ENCODE measurements around the gene KCNAB1.

The KCNAB1 gene

DNA sequence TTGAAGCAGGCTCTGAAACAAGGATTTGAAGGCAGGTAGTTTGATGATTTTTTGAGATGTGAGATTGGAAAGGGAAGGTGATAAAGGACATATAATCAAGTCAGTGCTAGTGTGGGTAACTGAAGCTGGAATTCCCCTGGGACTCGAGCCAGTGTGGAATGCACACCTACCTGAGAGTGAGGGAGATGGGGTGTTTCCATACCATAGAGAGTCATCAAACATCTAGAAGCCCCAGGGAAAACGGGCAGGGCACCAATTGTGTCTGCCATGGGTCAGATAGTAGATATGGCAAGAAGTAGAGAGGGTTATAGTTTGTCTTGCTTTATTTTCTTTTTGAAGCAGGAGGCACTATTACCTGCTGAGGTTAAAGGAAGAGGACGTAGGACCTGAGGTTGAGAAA, 314.5 kb downstream of the KCNAB1 start:
- Histone ChIP-seq H3K4me1 (ENCODE audit: insufficient read depth, low read length) (no peaks in the 10 kb centered on the region), H3K27ac (ENCODE audit: low read depth, low read length) (no peak overlapping the region), H3K9me3 (ENCODE audit: insufficient read depth, low read depth, low read length) (no peaks in the 10 kb centered on the region), H3K9ac (ENCODE audit: low read depth, low read length) (no peak overlapping the region), H3K36me3 (ENCODE audit: insufficient read depth, low read length) (no peaks in the 10 kb centered on the region), H3K4me3 (ENCODE audit: low read length) (no peak overlapping the region), H3K27me3 (ENCODE audit: insufficient read depth, low read length) (no peaks in the 10 kb centered on the region)
- WGBS, result 84% methylated on average over 3 of the region's 3 CpGs

DNA sequence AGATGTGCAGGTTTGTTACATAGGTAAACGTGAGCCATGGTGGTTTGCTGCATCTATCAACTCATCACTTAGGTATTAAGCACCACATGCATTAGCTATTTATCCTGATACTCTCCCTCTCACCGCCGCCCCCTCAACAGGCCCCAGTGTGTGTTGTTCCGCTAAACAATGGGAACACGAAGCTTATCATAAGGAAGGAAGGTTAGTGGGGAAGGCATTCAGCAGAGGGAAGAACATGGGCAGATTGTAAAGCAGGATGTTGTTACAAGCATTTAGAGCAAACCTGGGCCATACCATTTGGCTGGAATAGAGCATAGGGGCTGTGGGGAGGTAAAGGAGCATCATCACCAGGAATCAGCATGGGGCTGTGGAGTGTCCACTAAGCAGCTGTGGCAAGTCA, 322.7 kb downstream of the KCNAB1 start:
- Histone ChIP-seq H3K4me3 (ENCODE audit: low read length) (no peak overlapping the region), H3K27me3 (ENCODE audit: insufficient read depth, low read length) (no peaks in the 10 kb centered on the region), H3K4me1 (ENCODE audit: insufficient read depth, low read length) (no peaks in the 10 kb centered on the region), H3K36me3 (ENCODE audit: insufficient read depth, low read length) (no peaks in the 10 kb centered on the region), H3K9me3 (ENCODE audit: insufficient read depth, low read depth, low read length) (no peaks in the 10 kb centered on the region), H3K27ac (ENCODE audit: low read depth, low read length) (no peak overlapping the region), H3K9ac (ENCODE audit: low read depth, low read length) (no peak overlapping the region)
- WGBS, result 89% methylated on average over 5 of the region's 5 CpGs

DNA sequence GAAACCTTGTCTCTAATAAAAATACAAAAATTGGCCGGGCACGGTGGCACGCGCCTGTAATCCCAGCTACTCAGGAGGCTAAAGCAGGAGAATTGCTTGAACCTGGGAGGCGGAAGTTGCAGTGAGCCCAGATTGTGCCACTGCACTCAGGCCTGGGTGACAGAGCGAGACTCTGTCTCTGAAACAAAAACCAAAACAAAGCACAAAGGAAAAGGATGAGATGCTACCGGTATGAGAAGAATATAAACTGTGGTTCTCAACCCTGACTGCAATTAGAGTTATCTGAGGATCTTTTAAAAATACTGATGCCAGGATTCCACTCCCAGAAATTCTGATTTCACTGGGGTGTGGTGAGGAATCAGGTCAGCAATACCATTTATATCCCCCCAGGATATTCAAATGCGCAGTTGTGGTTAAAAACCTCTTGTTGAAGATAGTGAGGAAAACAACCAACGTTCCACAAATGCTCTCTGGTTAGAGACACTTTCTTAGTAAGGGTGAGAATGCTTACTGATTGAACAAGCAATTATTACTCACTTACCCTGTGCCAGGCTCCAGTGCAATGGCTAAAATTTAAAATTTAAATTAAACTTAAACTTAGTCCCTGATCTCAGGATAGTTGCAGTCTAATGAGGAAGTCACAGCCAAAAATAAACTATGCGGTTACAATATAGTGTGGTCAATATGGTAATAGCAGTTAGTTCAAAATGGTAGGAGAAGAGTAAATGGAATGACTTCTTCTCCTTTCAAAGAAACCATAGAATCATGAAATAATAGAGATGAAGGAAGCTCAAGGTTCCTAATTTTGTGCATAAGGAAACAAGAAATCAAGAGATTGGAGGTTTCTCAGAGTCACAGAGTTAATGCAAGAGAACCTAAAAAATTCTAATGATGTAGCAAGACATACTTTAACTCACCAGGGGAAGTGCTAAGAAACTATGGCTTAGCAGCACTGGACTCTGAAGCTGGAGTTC, 325.0 kb downstream of the KCNAB1 start:
- no peak overlapping the region for H3K27ac ChIP-seq (ENCODE audit: low read depth, low read length)
- H3K9ac ChIP-seq (ENCODE audit: low read depth, low read length), result no peak overlapping the region
- no peaks in the 10 kb centered on the region for H3K9me3 ChIP-seq (ENCODE audit: insufficient read depth, low read depth, low read length)
- H3K4me1 ChIP-seq (ENCODE audit: insufficient read depth, low read length), result no peaks in the 10 kb centered on the region
- no peaks in the 10 kb centered on the region for H3K36me3 ChIP-seq (ENCODE audit: insufficient read depth, low read length)
- 98% methylated on average over 9 of the region's 10 CpGs for WGBS
- H3K27me3 ChIP-seq (ENCODE audit: insufficient read depth, low read length), result no peaks in the 10 kb centered on the region
- H3K4me3 ChIP-seq (ENCODE audit: low read length), result no peak overlapping the region

DNA sequence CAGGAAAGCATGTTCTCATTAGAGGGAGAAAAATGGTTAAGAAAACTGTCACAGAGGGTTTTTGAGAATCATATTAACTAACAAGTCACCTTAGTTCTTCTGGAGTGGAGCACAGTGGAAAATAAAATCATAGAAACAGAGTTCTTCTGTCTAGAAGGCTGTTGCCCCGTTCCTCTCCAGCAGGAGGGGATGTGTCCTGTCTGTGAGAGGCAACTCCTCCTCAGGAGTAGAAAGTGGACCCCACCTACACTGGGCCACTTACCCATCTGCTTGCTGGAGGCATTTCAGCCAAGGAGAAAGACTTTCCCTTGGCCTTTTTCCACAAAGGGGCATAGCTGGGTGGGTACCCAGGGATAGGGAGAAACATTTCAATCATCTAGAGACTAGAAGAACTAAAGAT, 327.9 kb downstream of the KCNAB1 start:
- no peaks in the 10 kb centered on the region for H3K9me3 ChIP-seq (ENCODE audit: insufficient read depth, low read depth, low read length)
- 33% methylated on average over 1 of the region's 1 CpG for WGBS
- H3K36me3 ChIP-seq (ENCODE audit: insufficient read depth, low read length), result no peaks in the 10 kb centered on the region

DNA sequence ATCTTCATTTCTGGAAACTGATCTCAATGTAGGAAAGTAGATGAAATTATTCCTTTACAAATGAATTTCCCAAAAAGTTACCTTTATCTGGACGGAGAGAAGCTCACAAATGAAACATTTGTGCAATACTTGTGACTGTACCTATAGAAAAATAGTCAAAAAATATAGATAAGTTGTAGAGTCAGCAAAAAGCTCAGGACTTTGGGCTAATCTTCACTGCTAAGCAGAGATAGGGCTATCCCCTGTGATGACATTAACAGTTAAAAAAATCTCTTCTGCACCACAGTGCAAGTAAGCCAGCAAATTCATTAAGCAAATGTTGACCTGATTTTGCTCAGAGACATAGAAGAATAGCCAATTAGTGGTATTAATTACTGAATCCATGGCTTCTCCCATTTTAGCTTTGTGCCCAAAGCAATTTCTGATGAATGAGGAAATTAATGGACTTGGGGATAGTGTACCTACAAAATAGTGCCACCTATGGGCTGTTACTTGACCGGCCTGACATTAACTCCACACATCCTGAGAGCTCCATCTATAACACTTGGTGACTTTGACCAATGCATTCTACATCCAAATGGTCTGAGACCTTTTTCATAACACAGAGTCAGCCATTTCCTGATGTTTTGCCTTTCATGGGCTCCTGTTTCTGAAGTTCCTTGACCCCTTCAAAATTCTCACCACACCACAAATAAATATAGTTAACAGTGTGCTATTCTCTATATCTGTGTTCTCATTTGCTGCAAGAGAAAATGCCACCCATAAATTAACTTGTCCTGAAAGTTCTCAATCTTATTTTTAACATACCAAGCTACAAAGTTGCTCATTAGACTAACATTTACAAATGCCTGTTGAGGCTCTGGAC, 329.6 kb downstream of the KCNAB1 start:
- WGBS, result 16% methylated on average over 1 of the region's 2 CpGs
- Histone ChIP-seq H3K36me3 (ENCODE audit: insufficient read depth, low read length) (no peaks in the 10 kb centered on the region), H3K9ac (ENCODE audit: low read depth, low read length) (no peak overlapping the region), H3K27me3 (ENCODE audit: insufficient read depth, low read length) (no peaks in the 10 kb centered on the region), H3K9me3 (ENCODE audit: insufficient read depth, low read depth, low read length) (no peaks in the 10 kb centered on the region), H3K4me1 (ENCODE audit: insufficient read depth, low read length) (no peaks in the 10 kb centered on the region), H3K4me3 (ENCODE audit: low read length) (no peak overlapping the region), H3K27ac (ENCODE audit: low read depth, low read length) (no peak overlapping the region)

More for the DNA sequence above, 327.9 kb downstream of the KCNAB1 start:
- no peak overlapping the region for H3K4me3 ChIP-seq (ENCODE audit: low read length)
- no peaks in the 10 kb centered on the region for H3K4me1 ChIP-seq (ENCODE audit: insufficient read depth, low read length)
- H3K9ac ChIP-seq (ENCODE audit: low read depth, low read length), result no peak overlapping the region
- no peaks in the 10 kb centered on the region for H3K27me3 ChIP-seq (ENCODE audit: insufficient read depth, low read length)
- no peak overlapping the region for H3K27ac ChIP-seq (ENCODE audit: low read depth, low read length)

DNA sequence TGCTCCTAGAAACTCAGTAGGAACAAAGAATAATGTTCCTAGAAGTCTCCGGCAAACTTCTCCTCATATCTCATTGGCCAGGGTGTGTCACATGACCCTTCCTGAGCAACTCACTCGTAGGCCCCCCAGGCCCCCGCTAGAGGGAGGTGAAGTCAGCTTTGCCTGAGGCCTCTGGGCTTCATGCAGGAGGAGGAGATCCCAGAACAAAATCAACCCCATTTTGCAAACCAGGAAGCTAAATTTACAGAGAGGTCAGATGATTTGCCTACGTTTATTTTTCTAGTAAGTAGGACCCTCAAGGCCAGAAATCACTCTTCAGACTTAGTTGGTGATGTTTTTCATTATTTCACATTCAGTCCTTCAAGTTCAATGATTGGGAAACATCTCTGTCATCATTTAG, 335.5 kb downstream of the KCNAB1 start:
- H3K36me3 ChIP-seq (ENCODE audit: insufficient read depth, low read length), result no peaks in the 10 kb centered on the region
- 77% methylated on average over 4 of the region's 4 CpGs for WGBS
- peak overlapping the region; percentile 86; the same call in 1 of the 2 replicates for H3K27ac ChIP-seq (ENCODE audit: low read depth, low read length)
- no peak overlapping the region for H3K4me3 ChIP-seq (ENCODE audit: low read length)
- H3K4me1 ChIP-seq (ENCODE audit: insufficient read depth, low read length), result peaks cover 27% of the 10 kb centered on the region
- H3K9ac ChIP-seq (ENCODE audit: low read depth, low read length), result no peak overlapping the region
- H3K9me3 ChIP-seq (ENCODE audit: insufficient read depth, low read depth, low read length), result no peaks in the 10 kb centered on the region
- no peaks in the 10 kb centered on the region for H3K27me3 ChIP-seq (ENCODE audit: insufficient read depth, low read length)

GRCh38 chr3:156456771-156457224, 336.4 kb downstream of the KCNAB1 start:
- H3K27me3 ChIP-seq (ENCODE audit: insufficient read depth, low read length), result no peaks in the 10 kb centered on the region
- no peaks in the 10 kb centered on the region for H3K36me3 ChIP-seq (ENCODE audit: insufficient read depth, low read length)
- peak overlapping the region; percentile 39; the same call in 1 of the 2 replicates for H3K9ac ChIP-seq (ENCODE audit: low read depth, low read length)
- WGBS, result 41% methylated on average over 5 of the region's 5 CpGs
- H3K4me3 ChIP-seq (ENCODE audit: low read length), result no peak overlapping the region
- peaks cover 27% of the 10 kb centered on the region for H3K4me1 ChIP-seq (ENCODE audit: insufficient read depth, low read length)
- no peaks in the 10 kb centered on the region for H3K9me3 ChIP-seq (ENCODE audit: insufficient read depth, low read depth, low read length)
- H3K27ac ChIP-seq (ENCODE audit: low read depth, low read length), result peak overlapping the region; percentile 86

GRCh38 chr3:156459434-156459833, 339.1 kb downstream of the KCNAB1 start:
- Histone ChIP-seq H3K9ac (ENCODE audit: low read depth, low read length) (no peak overlapping the region), H3K4me3 (ENCODE audit: low read length) (no peak overlapping the region), H3K9me3 (ENCODE audit: insufficient read depth, low read depth, low read length) (no peaks in the 10 kb centered on the region), H3K4me1 (ENCODE audit: insufficient read depth, low read length) (peaks cover 42% of the 10 kb centered on the region), H3K27me3 (ENCODE audit: insufficient read depth, low read length) (no peaks in the 10 kb centered on the region), H3K27ac (ENCODE audit: low read depth, low read length) (no peak overlapping the region), H3K36me3 (ENCODE audit: insufficient read depth, low read length) (no peaks in the 10 kb centered on the region)
- 96% methylated on average over 7 of the region's 7 CpGs for WGBS

GRCh38 chr3:156460206-156460611, 339.8 kb downstream of the KCNAB1 start:
- Histone ChIP-seq H3K9me3 (ENCODE audit: insufficient read depth, low read depth, low read length) (no peaks in the 10 kb centered on the region), H3K27ac (ENCODE audit: low read depth, low read length) (no peak overlapping the region), H3K4me1 (ENCODE audit: insufficient read depth, low read length) (peaks cover 42% of the 10 kb centered on the region), H3K4me3 (ENCODE audit: low read length) (no peak overlapping the region), H3K27me3 (ENCODE audit: insufficient read depth, low read length) (no peaks in the 10 kb centered on the region), H3K36me3 (ENCODE audit: insufficient read depth, low read length) (no peaks in the 10 kb centered on the region), H3K9ac (ENCODE audit: low read depth, low read length) (no peak overlapping the region)
- WGBS, result 89% methylated on average over 1 of the region's 2 CpGs

DNA sequence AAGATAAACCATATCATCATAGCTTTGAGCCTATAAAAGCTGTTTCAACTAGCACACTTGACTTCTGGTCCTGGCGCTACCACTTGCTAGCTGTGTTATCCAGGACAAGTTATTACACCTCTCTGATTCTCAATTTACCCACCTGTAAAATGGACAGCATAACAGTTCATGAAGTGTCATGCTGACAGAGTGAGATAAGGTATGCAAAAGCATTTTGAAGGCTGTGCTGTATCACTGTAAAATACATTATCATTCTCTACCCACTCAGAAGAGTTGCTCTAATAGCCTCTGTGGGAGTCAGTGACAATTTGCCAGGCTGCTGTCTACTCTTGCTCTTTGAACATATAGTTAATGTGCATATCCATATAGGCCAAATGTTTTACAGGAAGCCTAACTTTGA, 341.5 kb downstream of the KCNAB1 start:
- Histone ChIP-seq H3K4me1 (ENCODE audit: insufficient read depth, low read length) (peaks cover 28% of the 10 kb centered on the region), H3K27me3 (ENCODE audit: insufficient read depth, low read length) (no peaks in the 10 kb centered on the region), H3K36me3 (ENCODE audit: insufficient read depth, low read length) (no peaks in the 10 kb centered on the region), H3K4me3 (ENCODE audit: low read length) (no peak overlapping the region), H3K9ac (ENCODE audit: low read depth, low read length) (no peak overlapping the region), H3K9me3 (ENCODE audit: insufficient read depth, low read depth, low read length) (no peaks in the 10 kb centered on the region), H3K27ac (ENCODE audit: low read depth, low read length) (no peak overlapping the region)
- 95% methylated on average over 1 of the region's 1 CpG for whole genome bisulfite sequencing

- Histone ChIP-seq H3K9me3 (ENCODE audit: insufficient read depth, low read depth, low read length) (no peaks in the 10 kb centered on the region), H3K27me3 (ENCODE audit: insufficient read depth, low read length) (no peaks in the 10 kb centered on the region), H3K9ac (ENCODE audit: low read depth, low read length) (no peak overlapping the region), H3K27ac (ENCODE audit: low read depth, low read length) (peak overlapping the region; percentile 64; the same call in 1 of the 2 replicates), H3K36me3 (ENCODE audit: insufficient read depth, low read length) (no peaks in the 10 kb centered on the region), H3K4me3 (ENCODE audit: low read length) (no peak overlapping the region), H3K4me1 (ENCODE audit: insufficient read depth, low read length) (peaks cover 18% of the 10 kb centered on the region)
- WGBS, result 40% methylated on average over 5 of the region's 5 CpGs
Observed at GRCh38 chr3:156463123-156463522, 342.7 kb downstream of the KCNAB1 start.
